ENCODE data around the gene ADA.

Gene ADA

DNA sequence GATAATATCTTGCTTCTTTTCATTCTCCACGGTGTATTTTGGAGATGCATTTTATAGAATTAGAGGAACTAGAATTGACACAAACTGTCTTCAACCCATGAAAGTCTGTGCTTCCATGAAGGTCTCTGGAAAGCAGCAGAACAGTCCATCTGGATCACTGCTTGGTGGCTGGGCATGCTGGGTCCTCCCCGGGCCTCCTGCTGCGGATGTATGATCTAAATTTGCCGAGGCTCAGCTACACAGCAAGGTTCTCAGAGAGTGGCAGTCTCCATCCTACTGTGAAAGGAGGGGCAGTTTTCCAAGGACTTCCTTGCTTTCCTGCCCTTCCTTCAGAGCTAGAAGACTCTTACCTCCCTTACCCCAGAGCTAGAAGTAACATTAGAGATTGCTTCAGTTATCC, 54.0 kb downstream of the ADA start:
- Histone ChIP-seq H3K36me3 (ENCODE audit: insufficient read depth, low read length) (no peaks in the 10 kb centered on the region), H3K9me2 (replicated peaks; ENCODE audit: low read depth, low read length) (no peaks in the 10 kb centered on the region), H2AFZ (ENCODE audit: low read length) (no peak overlapping the region), H3K79me2 (ENCODE audit: insufficient read depth, low read length) (peaks cover 29% of the 10 kb centered on the region), H3K4me2 (ENCODE audit: low read depth, low read length, poor library complexity, severe bottlenecking) (no peak overlapping the region), H3K27me3 (ENCODE audit: insufficient read depth, low read length, poor library complexity, severe bottlenecking) (no peaks in the 10 kb centered on the region), H3K4me1 (ENCODE audit: insufficient read depth, low read length, poor library complexity, severe bottlenecking) (peaks cover 45% of the 10 kb centered on the region), H3F3A (ENCODE audit: low read depth) (no peaks in the 10 kb centered on the region), H3K9me3 (ENCODE audit: insufficient read depth, low read depth, low read length) (no peaks in the 10 kb centered on the region), H4K20me1 (ENCODE audit: insufficient read depth, low read length, poor library complexity, severe bottlenecking) (no peaks in the 10 kb centered on the region), H3K4me3 (ENCODE audit: low read length, poor library complexity, severe bottlenecking) (no peak overlapping the region), H3K9ac (ENCODE audit: low read depth, low read length, poor library complexity, severe bottlenecking) (peak overlapping the region; percentile 75)
- no peak for TF ChIP-seq EZH2phosphoT487 (IDR thresholded peaks at IDR 0.05; ENCODE audit: borderline replicate concordance)
- TF ChIP-seq, protein P1, sequence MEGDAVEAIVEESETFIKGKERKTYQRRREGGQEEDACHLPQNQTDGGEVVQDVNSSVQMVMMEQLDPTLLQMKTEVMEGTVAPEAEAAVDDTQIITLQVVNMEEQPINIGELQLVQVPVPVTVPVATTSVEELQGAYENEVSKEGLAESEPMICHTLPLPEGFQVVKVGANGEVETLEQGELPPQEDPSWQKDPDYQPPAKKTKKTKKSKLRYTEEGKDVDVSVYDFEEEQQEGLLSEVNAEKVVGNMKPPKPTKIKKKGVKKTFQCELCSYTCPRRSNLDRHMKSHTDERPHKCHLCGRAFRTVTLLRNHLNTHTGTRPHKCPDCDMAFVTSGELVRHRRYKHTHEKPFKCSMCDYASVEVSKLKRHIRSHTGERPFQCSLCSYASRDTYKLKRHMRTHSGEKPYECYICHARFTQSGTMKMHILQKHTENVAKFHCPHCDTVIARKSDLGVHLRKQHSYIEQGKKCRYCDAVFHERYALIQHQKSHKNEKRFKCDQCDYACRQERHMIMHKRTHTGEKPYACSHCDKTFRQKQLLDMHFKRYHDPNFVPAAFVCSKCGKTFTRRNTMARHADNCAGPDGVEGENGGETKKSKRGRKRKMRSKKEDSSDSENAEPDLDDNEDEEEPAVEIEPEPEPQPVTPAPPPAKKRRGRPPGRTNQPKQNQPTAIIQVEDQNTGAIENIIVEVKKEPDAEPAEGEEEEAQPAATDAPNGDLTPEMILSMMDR (conservative IDR thresholded peaks at IDR 0.05; ENCODE audit: low read length) = no peak

DNA sequence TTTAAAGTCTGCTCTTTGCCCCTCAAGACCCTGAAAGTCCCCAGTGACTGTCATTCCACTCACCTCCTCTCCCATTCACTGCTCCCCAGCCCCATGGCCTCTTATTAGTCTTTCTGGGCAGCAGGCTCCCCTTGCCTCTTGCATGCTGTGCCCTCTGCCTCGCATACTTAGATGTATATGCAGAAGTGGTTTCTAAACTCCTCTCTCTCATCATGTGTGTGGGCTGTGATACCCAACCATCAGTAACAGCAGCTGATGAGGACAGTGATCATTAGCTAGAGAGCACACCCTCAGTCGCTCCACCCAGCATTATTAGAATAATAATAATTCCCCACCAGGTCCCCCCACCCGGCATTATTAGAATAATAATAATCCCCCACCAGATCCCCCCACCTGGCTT, 54.6 kb downstream of the ADA start:
- Histone ChIP-seq H4K20me1 (ENCODE audit: insufficient read depth, low read length, poor library complexity, severe bottlenecking) (no peaks in the 10 kb centered on the region), H3K9me3 (ENCODE audit: insufficient read depth, low read depth, low read length) (no peaks in the 10 kb centered on the region), H3K4me1 (ENCODE audit: insufficient read depth, low read length, poor library complexity, severe bottlenecking) (peaks cover 39% of the 10 kb centered on the region), H3K79me2 (ENCODE audit: insufficient read depth, low read length) (peaks cover 29% of the 10 kb centered on the region), H3K27me3 (ENCODE audit: insufficient read depth, low read length, poor library complexity, severe bottlenecking) (no peaks in the 10 kb centered on the region), H3F3A (ENCODE audit: low read depth) (no peaks in the 10 kb centered on the region), H3K9me2 (replicated peaks; ENCODE audit: low read depth, low read length) (no peaks in the 10 kb centered on the region), H3K4me2 (ENCODE audit: low read depth, low read length, poor library complexity, severe bottlenecking) (no peak overlapping the region), H2AFZ (ENCODE audit: low read length) (no peak overlapping the region), H3K36me3 (ENCODE audit: insufficient read depth, low read length) (peaks cover under 1% of the 10 kb centered on the region; the same call in 1 of the 2 replicates), H3K9ac (ENCODE audit: low read depth, low read length, poor library complexity, severe bottlenecking) (no peak overlapping the region), H3K4me3 (ENCODE audit: low read length, poor library complexity, severe bottlenecking) (no peak overlapping the region)
- TF ChIP-seq EZH2phosphoT487 (IDR thresholded peaks at IDR 0.05; ENCODE audit: borderline replicate concordance) = no peak
- TF ChIP-seq, protein P1 (conservative IDR thresholded peaks at IDR 0.05; ENCODE audit: low read length) = no peak

DNA sequence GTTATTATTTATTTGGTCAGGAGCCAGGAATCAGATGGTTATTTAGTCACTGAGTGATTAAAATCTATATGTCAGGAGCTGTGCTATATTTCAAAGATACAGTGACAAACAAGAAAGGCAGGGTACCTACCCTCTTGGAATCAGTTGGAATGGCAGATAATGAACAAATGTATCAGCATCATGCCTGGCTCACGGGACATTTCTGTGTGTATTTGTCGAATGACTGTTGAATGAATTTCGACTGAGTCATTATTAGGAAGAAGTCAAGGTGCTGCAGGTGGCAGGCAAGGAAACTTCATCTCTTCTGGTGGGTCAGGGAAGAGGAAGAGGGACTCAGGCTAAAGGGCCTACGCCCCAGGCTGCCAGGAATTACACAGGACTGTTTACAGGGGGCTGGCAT, 55.5 kb downstream of the ADA start:
- Histone ChIP-seq H3K9ac (ENCODE audit: low read depth, low read length, poor library complexity, severe bottlenecking) (no peak overlapping the region), H3K27me3 (ENCODE audit: insufficient read depth, low read length, poor library complexity, severe bottlenecking) (no peaks in the 10 kb centered on the region), H3K4me2 (ENCODE audit: low read depth, low read length, poor library complexity, severe bottlenecking) (no peak overlapping the region), H3K79me2 (ENCODE audit: insufficient read depth, low read length) (peaks cover 23% of the 10 kb centered on the region), H4K20me1 (ENCODE audit: insufficient read depth, low read length, poor library complexity, severe bottlenecking) (no peaks in the 10 kb centered on the region), H3K4me1 (ENCODE audit: insufficient read depth, low read length, poor library complexity, severe bottlenecking) (peaks cover 30% of the 10 kb centered on the region), H3K4me3 (ENCODE audit: low read length, poor library complexity, severe bottlenecking) (no peak overlapping the region), H2AFZ (ENCODE audit: low read length) (no peak overlapping the region), H3K36me3 (ENCODE audit: insufficient read depth, low read length) (peaks cover 3% of the 10 kb centered on the region; the same call in 1 of the 2 replicates), H3K9me2 (replicated peaks; ENCODE audit: low read depth, low read length) (no peaks in the 10 kb centered on the region), H3F3A (ENCODE audit: low read depth) (no peaks in the 10 kb centered on the region), H3K9me3 (ENCODE audit: insufficient read depth, low read depth, low read length) (no peaks in the 10 kb centered on the region)
- TF ChIP-seq EZH2phosphoT487 (IDR thresholded peaks at IDR 0.05; ENCODE audit: borderline replicate concordance) = no peak
- TF ChIP-seq, protein P1 (conservative IDR thresholded peaks at IDR 0.05; ENCODE audit: low read length) = no peak
